ENCODE data around the gene ZP4.

- no peak for TF ChIP-seq CTCF (conservative IDR thresholded peaks at IDR 0.05; ENCODE audit: low read depth, low read length)
- no peak for TF ChIP-seq EZH2 (IDR thresholded peaks at IDR 0.05; ENCODE audit: borderline replicate concordance, low read depth, low read length, poor library complexity, severe bottlenecking)
Measured at GRCh38 chr1:237838904-237839534, 51.7 kb downstream of the ZP4 start.

All from A673 (cell line).